H9 (cell line): ENCODE results near the gene IGSF22. TPM values are rescaled to one million over a fixed set of nuclear protein-coding genes. Genes with fewer than 3 reads are reported as not detected.

ENCODE experiments used
- DNase-seq: peaks from one replicate; pipeline ENCODE4 v3.0.0-alpha.2; 2017
- H2AFZ ChIP-seq: one replicate; pipeline ENCODE4 v1.6.1; 2013; ENCODE audit warnings: mild to moderate bottlenecking, low read length, control low read depth, moderate library complexity
- H2AK5ac ChIP-seq: 2 replicates; pipeline ENCODE4 v1.6.1; 2013; ENCODE audit warnings: low read length, control low read depth, mixed read lengths; ENCODE audit not compliant: insufficient read length
- H2BK120ac ChIP-seq: one replicate; pipeline ENCODE4 v1.6.1; 2013; ENCODE audit warnings: low read depth, mild to moderate bottlenecking, low read length, control low read depth, inconsistent platforms; ENCODE audit not compliant: poor library complexity, severe bottlenecking
- H2BK12ac ChIP-seq: 2 replicates; pipeline ENCODE4 v1.6.1; 2013; ENCODE audit warnings: low read length, control low read depth, mixed read lengths, low read depth; ENCODE audit not compliant: insufficient read length
- H2BK15ac ChIP-seq: 2 replicates; pipeline ENCODE4 v1.6.1; 2013; ENCODE audit warnings: low read depth, low read length, control low read depth
- H2BK20ac ChIP-seq: one replicate; pipeline ENCODE4 v1.6.1; 2013; ENCODE audit warnings: low read depth, mild to moderate bottlenecking, low read length, control low read depth, inconsistent platforms; ENCODE audit not compliant: poor library complexity, severe bottlenecking
- H2BK5ac ChIP-seq: 2 replicates; pipeline ENCODE4 v1.6.1; 2013; ENCODE audit warnings: low read length, control low read depth, mixed read lengths; ENCODE audit not compliant: insufficient read length
- H3K14ac ChIP-seq: 2 replicates; pipeline ENCODE4 v1.6.1; 2013; ENCODE audit warnings: low read length, control low read depth; ENCODE audit not compliant: insufficient read depth
- H3K18ac ChIP-seq: 2 replicates; pipeline ENCODE4 v1.6.1; 2013; ENCODE audit warnings: low read depth, mild to moderate bottlenecking, mixed read lengths, low read length, control low read depth; ENCODE audit not compliant: insufficient read length
- H3K23ac ChIP-seq: 2 replicates; pipeline ENCODE4 v1.6.1; 2013; ENCODE audit warnings: low read length, control low read depth, mixed read lengths, low read depth; ENCODE audit not compliant: insufficient read length
- H3K23me2 ChIP-seq: 2 replicates; pipeline ENCODE4 v1.6.1; 2013; ENCODE audit warnings: low read depth, mild to moderate bottlenecking, mixed read lengths, low read length, control low read depth; ENCODE audit not compliant: insufficient read length, poor library complexity, severe bottlenecking
- H3K27ac ChIP-seq: 2 replicates; pipeline ENCODE4 v1.5.1; 2013; ENCODE audit warnings: low read length, control low read depth, mixed read lengths, low read depth; ENCODE audit not compliant: insufficient read length
- H3K27me3 ChIP-seq: 2 replicates; pipeline ENCODE4 v1.6.1; 2013; ENCODE audit warnings: low read length, control low read depth, inconsistent platforms; ENCODE audit not compliant: insufficient read depth
- H3K4ac ChIP-seq: 2 replicates; pipeline ENCODE4 v1.6.1; 2013; ENCODE audit warnings: low read depth, mild to moderate bottlenecking, control low read depth, inconsistent platforms, low read length, moderate library complexity
- H3K4me1 ChIP-seq: 2 replicates; pipeline ENCODE4 v1.6.1; 2013; ENCODE audit warnings: low read length, control low read depth, inconsistent platforms; ENCODE audit not compliant: insufficient read depth
- H3K4me2 ChIP-seq: 2 replicates; pipeline ENCODE4 v1.6.1; 2013; ENCODE audit warnings: low read length, control low read depth, mixed read lengths; ENCODE audit not compliant: insufficient read length, insufficient read depth
- H3K56ac ChIP-seq: 2 replicates; pipeline ENCODE4 v1.6.1; 2013; ENCODE audit warnings: low read depth, mild to moderate bottlenecking, mixed read lengths, low read length, control low read depth; ENCODE audit not compliant: insufficient read length
- H3K79me1 ChIP-seq: 2 replicates; pipeline ENCODE4 v1.6.1; 2013; ENCODE audit warnings: low read depth, mild to moderate bottlenecking, moderate library complexity, low read length, control low read depth, inconsistent platforms; ENCODE audit not compliant: insufficient read depth, poor library complexity, severe bottlenecking
- H3K79me2 ChIP-seq: 2 replicates; pipeline ENCODE4 v1.6.1; 2013; ENCODE audit warnings: low read length, control low read depth, inconsistent platforms; ENCODE audit not compliant: insufficient read depth
- H3K9ac ChIP-seq: 2 replicates; pipeline ENCODE4 v1.6.1; 2013; ENCODE audit warnings: low read length, control low read depth, mixed read lengths; ENCODE audit not compliant: insufficient read length; ENCODE audit errors: extremely low read depth
- H3K9me3 ChIP-seq: one replicate; pipeline ENCODE4 v1.6.1; 2013; ENCODE audit warnings: low read depth, low read length, inconsistent platforms; ENCODE audit not compliant: control insufficient read depth
- H3T11ph ChIP-seq: one replicate; pipeline ENCODE4 v1.6.1; 2013; ENCODE audit warnings: mild to moderate bottlenecking, low read length, control low read depth, inconsistent platforms
- H4K20me1 ChIP-seq: one replicate; pipeline ENCODE4 v1.6.1; 2013; ENCODE audit not compliant: control insufficient read depth, insufficient read length, insufficient read depth
- H4K5ac ChIP-seq: 2 replicates; pipeline ENCODE4 v1.6.1; 2013; ENCODE audit warnings: low read depth, mild to moderate bottlenecking, mixed read lengths, low read length, control low read depth; ENCODE audit not compliant: insufficient read length
- H4K8ac ChIP-seq: replicated peaks from 2 replicates; pipeline ENCODE4 v1.6.1; 2013; ENCODE audit warnings: low read length, control low read depth, mixed read lengths, low read depth; ENCODE audit not compliant: insufficient read length
- H4K91ac ChIP-seq: 2 replicates; pipeline ENCODE4 v1.6.1; 2013; ENCODE audit warnings: low read depth, mild to moderate bottlenecking, moderate library complexity, mixed read lengths, low read length, control low read depth; ENCODE audit not compliant: insufficient read length
- H3K27ac Mint-ChIP-seq, 3 experiments: 2 replicates in 2 of 3; 3 replicates in 1 of 3; pipeline ENCODE4 v1.8.0; 2020 to 2021; ENCODE audit warnings: mixed read lengths in 3 of 3, mild to moderate bottlenecking in 1 of 3, moderate library complexity in 1 of 3
- H3K27me3 Mint-ChIP-seq: 2 replicates; pipeline ENCODE4 v1.8.0; 2021; ENCODE audit warnings: low read depth, mild to moderate bottlenecking, moderate library complexity, mixed read lengths
- H3K36me3 Mint-ChIP-seq, 3 experiments: 2 replicates in 2 of 3; 3 replicates in 1 of 3; pipeline ENCODE4 v1.8.0; 2020 to 2021; ENCODE audit warnings: low read depth in 3 of 3, mixed read lengths in 3 of 3; ENCODE audit not compliant: insufficient read depth in 1 of 3
- H3K4me1 Mint-ChIP-seq, 2 experiments: 2 replicates each; pipeline ENCODE4 v1.8.0; 2020; ENCODE audit warnings: mixed read lengths in 2 of 2
- H3K4me3 Mint-ChIP-seq, 2 experiments: 2 replicates in 1 of 2; 3 replicates in 1 of 2; pipeline ENCODE4 v1.8.0; 2020 to 2021; ENCODE audit warnings: mild to moderate bottlenecking in 2 of 2, mixed read lengths in 2 of 2, moderate library complexity in 1 of 2
- H3K9me3 Mint-ChIP-seq, 2 experiments: 2 replicates in 1 of 2; 3 replicates in 1 of 2; pipeline ENCODE4 v1.8.0; 2020; ENCODE audit warnings: mild to moderate bottlenecking in 2 of 2, mixed read lengths in 2 of 2, moderate library complexity in 1 of 2
- WGBS: extraction: QIAGEN DNeasy Blood & Tissue Kit; methylation state at CpG from one replicate; pipeline ENCODE4 v1.1.7; 2013; ENCODE audit warnings: missing lambda C conversion rate, low lambda C conversion rate, mixed read lengths; ENCODE audit not compliant: insufficient read length; ENCODE audit errors: extremely low coverage; 5-methylcytosine and 5-hydroxymethylcytosine counted together
- total RNA-seq: library from RNA; stranded (reverse); gene quantifications from 2 replicates; pipeline ENCODE4 v1.2.1, GENCODE V29; 2021
- TF ChIP-seq, protein P1 (sequence below): fragments of 200-600 bp; sonication (generic); conservative IDR thresholded peaks from 3 replicates; pipeline ENCODE4 v1.8.0; 2021; ENCODE audit warnings: antibody characterized with exemption, mild to moderate bottlenecking

The IGSF22 gene
- total RNA-seq, 1 experiment from 2014 or later = 0.35 TPM

DNA sequence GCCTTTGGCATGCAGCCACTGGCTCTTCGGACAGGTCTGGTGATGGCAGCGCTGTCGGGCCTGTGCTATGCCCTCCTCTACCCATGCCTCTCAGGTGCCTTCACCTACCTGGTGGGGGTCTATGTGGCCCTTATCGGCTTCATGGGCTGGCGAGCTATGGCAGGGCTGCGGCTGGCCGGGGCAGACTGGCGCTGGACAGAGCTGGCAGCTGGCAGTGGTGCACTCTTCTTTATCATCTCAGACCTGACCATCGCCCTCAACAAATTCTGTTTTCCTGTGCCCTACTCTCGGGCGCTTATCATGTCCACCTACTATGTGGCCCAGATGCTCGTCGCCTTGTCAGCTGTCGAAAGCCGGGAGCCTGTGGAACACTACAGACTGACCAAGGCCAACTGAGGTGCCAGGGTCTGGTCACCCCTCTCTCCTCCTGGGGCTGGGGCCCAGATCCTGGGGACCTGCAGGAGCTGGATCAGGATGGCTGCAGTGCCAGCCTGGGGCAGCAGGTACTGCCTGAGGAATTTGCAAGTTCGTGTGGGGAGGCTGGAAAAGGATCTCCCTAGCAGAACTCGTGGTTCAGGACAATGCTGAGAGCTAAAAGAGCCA is 24.3 kb downstream of the IGSF22 start:
- Histone ChIP-seq H3K9ac (no peak overlapping the region), H3K4ac (no peak overlapping the region), H3K27me3 (no peaks in the 10 kb centered on the region; the same call in 1 of the 2 replicates), H3K79me2 (no peaks in the 10 kb centered on the region), H3K4me2 (no peak overlapping the region), H2BK20ac (no peak overlapping the region), H4K8ac (no peak overlapping the region), H2BK5ac (no peak overlapping the region), H3K27ac (no peak overlapping the region), H2AK5ac (no peak overlapping the region), H4K20me1 (no peaks in the 10 kb centered on the region), H2BK120ac (no peak overlapping the region), H4K5ac (no peak overlapping the region), H2AFZ (no peak overlapping the region), H3K23me2 (peaks cover 2% of the 10 kb centered on the region), H2BK15ac (no peak overlapping the region), H2BK12ac (no peak overlapping the region), H3K56ac (no peak overlapping the region), H4K91ac (no peak overlapping the region), H3K79me1 (no peaks in the 10 kb centered on the region), H3K14ac (no peak overlapping the region), H3K4me1 (no peaks in the 10 kb centered on the region; the same call in 1 of the 2 replicates), H3T11ph (no peak overlapping the region), H3K23ac (no peak overlapping the region), H3K18ac (no peak overlapping the region), H3K9me3 (no peaks in the 10 kb centered on the region)
- no peaks in the 10 kb centered on the region for H3K36me3 Mint-ChIP-seq
- no peak for DNase-seq
- no peaks in the 10 kb centered on the region for H3K9me3 Mint-ChIP-seq
- WGBS = no CpG with 5 or more reads among the region's 17 CpGs
- TF ChIP-seq, protein P1, sequence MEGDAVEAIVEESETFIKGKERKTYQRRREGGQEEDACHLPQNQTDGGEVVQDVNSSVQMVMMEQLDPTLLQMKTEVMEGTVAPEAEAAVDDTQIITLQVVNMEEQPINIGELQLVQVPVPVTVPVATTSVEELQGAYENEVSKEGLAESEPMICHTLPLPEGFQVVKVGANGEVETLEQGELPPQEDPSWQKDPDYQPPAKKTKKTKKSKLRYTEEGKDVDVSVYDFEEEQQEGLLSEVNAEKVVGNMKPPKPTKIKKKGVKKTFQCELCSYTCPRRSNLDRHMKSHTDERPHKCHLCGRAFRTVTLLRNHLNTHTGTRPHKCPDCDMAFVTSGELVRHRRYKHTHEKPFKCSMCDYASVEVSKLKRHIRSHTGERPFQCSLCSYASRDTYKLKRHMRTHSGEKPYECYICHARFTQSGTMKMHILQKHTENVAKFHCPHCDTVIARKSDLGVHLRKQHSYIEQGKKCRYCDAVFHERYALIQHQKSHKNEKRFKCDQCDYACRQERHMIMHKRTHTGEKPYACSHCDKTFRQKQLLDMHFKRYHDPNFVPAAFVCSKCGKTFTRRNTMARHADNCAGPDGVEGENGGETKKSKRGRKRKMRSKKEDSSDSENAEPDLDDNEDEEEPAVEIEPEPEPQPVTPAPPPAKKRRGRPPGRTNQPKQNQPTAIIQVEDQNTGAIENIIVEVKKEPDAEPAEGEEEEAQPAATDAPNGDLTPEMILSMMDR = no peak
- H3K4me3 Mint-ChIP-seq = no peak overlapping the region
- peaks cover 19 to 20% of the 10 kb centered on the region in 2 experiments for H3K4me1 Mint-ChIP-seq
- peaks cover 47% of the 10 kb centered on the region for H3K27me3 Mint-ChIP-seq
- H3K27ac Mint-ChIP-seq = no peak overlapping the region
